ENCODE data around the gene OR8K1.

Gene OR8K1

DNA sequence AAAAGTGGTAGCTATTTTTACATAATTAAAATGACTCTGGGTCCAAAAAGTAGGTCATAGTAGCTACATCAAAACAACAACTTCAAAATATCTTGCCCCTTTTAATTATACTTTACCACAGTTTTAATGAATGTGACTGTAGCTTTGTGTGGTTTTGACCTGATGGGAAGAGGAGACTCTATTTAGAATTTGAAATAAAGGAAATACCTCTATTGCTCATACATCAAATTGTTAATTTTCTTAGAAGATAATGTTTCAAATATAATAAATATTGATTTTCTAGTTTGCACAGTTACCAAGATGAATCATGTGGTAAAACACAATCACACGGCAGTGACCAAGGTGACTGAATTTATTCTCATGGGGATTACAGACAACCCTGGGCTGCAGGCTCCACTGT lies at the start of gene OR8K1:
Gene OR8K1, plus strand, starts transcription at position 301 of the 400 bp plus-strand sequence. Its CDS starts 0 bp downstream, at position 301.
- DNase-seq (ENCODE audit: low read depth, low spot score) = no peak

DNA sequence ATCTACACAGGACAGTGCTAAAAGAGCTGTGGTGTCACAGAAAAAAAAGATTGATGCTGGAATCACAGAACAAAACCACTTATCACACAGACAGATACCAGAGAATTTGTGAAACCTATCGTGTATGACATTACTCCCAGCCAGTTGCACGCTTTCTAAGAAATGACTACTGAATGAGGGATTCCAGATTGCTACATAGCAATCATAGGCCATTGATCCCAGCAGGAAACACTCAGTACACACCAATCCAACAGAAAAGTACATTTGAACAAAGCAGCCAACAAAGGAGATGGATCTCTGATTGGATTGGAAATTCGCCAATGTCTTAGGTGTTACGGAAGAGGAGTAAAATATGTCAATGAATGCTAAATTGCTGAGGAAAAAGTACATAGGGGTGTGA lies 48.9 kb upstream of the OR8K1 start:
- no peak for DNase-seq (ENCODE audit: low read depth, low spot score)

GRCh38 chr11:56307836-56308235 lies 38.0 kb upstream of the OR8K1 start:
- DNase-seq (ENCODE audit: low read depth, low spot score) = no peak

DNA sequence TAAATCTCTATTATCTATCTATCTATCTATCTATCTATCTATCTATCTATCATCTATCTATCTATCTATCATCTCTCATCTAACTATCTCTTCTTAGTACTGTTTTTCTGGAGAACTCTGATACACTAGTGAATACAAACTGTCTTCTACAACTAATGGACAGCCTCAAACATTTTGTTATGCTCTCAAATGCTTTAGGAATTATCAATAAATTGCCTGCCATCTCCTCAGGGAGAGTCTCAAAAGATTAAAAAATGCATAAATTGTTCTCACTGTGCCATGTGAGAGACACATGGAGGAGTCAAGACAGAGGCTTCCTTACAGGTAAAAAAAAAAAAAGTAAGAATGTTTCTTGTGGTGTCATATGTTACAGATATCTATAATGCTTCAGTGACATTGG lies 31.0 kb upstream of the OR8K1 start, which contains the start of gene OR8K3:
Gene OR8K3, plus strand, starts transcription at position 301 of the 400 bp plus-strand sequence. CDS start 3,163 bp downstream, outside the sequence.
- DNase-seq (ENCODE audit: low read depth, low spot score) = no peak

GRCh38 chr11:56331861-56332491 lies 13.9 kb upstream of the OR8K1 start:
- no peak for DNase-seq (ENCODE audit: low read depth, low spot score)

GRCh38 chr11:56333156-56333555 lies 12.7 kb upstream of the OR8K1 start:
- DNase-seq (ENCODE audit: low read depth, low spot score) = no peak

DNA sequence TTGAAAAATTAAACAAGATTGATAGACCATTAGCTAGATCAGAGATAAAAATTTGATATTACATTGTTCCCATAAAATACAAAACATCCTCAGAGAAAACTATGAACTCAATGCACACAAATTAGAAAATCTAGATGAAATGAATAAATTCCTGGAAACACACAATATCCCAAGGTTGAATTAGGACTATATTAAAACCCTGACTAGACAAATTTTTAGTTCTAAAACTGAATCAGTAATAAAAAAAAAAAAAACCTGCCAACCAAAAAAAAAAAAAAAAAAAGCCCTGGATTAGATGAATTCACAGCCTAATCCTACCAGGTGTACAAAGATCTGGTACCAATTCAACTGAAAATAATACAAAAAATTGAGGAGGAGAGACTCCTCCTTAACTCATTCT lies 5.5 kb upstream of the OR8K1 start:
- DNase-seq (ENCODE audit: low read depth, low spot score) = no peak

- no peak for DNase-seq (ENCODE audit: low read depth, low spot score)
Measured at GRCh38 chr11:56353991-56354390, 8.2 kb downstream of the OR8K1 start, which contains the start of gene OR8J1. TSS of gene OR8J1 (plus strand) at chr11:56354291. CDS start at chr11:56360247, 5,956 bp downstream.

DNA sequence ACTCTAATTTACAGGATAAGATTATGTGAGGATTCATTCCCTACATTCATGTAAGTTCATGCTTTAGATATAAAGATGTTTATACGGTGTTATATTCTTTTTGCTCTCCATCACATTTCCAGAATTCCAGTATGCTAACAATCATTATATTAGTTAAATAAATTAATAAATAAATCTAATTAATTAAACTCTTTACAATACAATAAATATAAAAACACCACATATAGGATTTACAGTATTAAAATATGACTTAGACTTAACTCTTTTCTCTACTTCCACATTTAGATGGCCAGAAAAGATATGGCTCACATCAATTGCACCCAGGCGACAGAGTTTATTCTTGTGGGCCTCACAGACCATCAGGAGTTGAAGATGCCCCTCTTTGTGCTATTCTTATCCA lies 29.5 kb downstream of the OR8K1 start, which contains the start of gene OR8U1:
Gene OR8U1, plus strand, starts transcription at position 301 of the 400 bp plus-strand sequence. Its CDS starts 0 bp downstream, at position 301.
- no peak for DNase-seq (ENCODE audit: low read depth, low spot score)

DNA sequence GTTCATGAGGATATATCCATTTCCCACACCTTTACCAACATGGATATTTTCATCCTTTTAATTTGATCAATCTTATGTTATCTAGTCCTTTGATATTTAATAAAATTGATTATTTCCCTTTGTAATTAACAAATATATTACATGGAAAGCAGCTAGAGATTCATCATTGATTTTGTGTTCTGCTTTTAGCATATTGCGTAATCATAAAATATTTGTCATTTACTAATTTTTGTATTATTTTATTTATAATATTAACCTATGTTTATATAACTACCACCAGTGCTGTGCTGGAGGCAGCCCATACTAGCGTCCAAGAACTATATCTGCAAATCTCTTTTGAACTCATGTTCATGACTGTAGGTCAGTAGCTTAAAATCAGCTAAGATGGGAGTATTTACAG lies 34.3 kb downstream of the OR8K1 start:
- DNase-seq (ENCODE audit: low read depth, low spot score) = no peak

GRCh38 chr11:56394381-56394780 lies 48.5 kb downstream of the OR8K1 start:
- no peak for DNase-seq (ENCODE audit: low read depth, low spot score)

DNA sequence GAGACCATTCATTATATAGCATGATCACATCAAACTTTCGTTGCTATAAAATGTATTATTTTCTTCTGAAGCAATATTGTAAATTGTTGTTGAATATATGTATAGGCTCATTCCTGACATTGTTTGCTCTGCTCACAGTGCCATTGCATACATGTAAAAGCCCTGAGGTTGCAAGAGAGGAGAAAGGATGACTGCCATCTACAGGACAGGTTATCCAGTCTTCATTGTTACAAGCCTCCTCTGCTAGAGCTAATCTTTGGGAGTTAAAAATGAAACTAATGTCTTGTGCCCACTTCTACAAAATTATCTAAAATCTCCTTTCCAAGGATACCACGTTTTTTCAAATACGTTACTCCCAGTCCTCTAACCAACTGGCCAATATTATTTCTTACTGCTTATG lies 50.2 kb downstream of the OR8K1 start:
- no peak for DNase-seq (ENCODE audit: low read depth, low spot score)

Measured in astrocyte of the hippocampus (primary cell).